ENCODE data around the gene ATP5F1E. TPM values are rescaled to one million over a fixed set of nuclear protein-coding genes. Genes with fewer than 3 reads are reported as not detected.

The ATP5F1E gene
- total and polyA plus RNA-seq, 2 donors (not counting 3 experiments of a cell fraction or from before 2014, with no cell fraction given), result 29.0 to 107 TPM

DNA sequence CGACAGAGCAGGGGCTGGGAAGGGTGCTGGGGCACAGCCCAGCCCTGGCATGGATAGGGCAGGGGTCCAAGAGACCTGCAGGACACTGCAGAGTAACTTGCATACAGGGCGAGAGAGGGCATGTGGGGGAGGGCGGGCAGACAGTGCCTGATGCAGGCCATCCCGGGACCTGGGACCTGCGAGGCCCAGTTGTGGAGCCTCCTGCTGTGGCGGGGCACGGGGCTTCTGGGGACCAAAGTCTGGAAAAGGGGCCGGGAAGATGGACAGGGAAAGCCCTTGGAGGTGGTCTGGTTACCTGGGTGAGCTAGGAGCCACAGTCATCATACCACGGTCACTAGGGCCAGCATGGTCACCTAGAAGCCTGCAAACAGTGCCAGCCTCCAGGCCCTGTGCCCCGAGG is 13.3 kb downstream of the ATP5F1E start:
- no peak for TF ChIP-seq EZH2 (IDR thresholded peaks at IDR 0.05; ENCODE audit: borderline replicate concordance, low read depth, low read length, severe bottlenecking)
- TF ChIP-seq POLR2AphosphoS5 (IDR thresholded peaks at IDR 0.05; ENCODE audit: insufficient read depth, low read depth, low read length), result no peak
- no peak for TF ChIP-seq MYC (IDR thresholded peaks at IDR 0.05; ENCODE audit: low read depth, low read length)
- TF ChIP-seq FOS (IDR thresholded peaks at IDR 0.05; ENCODE audit: borderline replicate concordance, insufficient read depth, low read length), result no peak
- TF ChIP-seq JUN (IDR thresholded peaks at IDR 0.05; ENCODE audit: borderline replicate concordance, insufficient read depth, insufficient read length, low read depth), result no peak
- TF ChIP-seq GATA2 (IDR thresholded peaks at IDR 0.05; ENCODE audit: insufficient read depth, insufficient read length, low read depth, low read length), result no peak
- no peak for TF ChIP-seq POLR2A (IDR thresholded peaks at IDR 0.05; ENCODE audit: low read depth, low read length)
- TF ChIP-seq, protein P1, sequence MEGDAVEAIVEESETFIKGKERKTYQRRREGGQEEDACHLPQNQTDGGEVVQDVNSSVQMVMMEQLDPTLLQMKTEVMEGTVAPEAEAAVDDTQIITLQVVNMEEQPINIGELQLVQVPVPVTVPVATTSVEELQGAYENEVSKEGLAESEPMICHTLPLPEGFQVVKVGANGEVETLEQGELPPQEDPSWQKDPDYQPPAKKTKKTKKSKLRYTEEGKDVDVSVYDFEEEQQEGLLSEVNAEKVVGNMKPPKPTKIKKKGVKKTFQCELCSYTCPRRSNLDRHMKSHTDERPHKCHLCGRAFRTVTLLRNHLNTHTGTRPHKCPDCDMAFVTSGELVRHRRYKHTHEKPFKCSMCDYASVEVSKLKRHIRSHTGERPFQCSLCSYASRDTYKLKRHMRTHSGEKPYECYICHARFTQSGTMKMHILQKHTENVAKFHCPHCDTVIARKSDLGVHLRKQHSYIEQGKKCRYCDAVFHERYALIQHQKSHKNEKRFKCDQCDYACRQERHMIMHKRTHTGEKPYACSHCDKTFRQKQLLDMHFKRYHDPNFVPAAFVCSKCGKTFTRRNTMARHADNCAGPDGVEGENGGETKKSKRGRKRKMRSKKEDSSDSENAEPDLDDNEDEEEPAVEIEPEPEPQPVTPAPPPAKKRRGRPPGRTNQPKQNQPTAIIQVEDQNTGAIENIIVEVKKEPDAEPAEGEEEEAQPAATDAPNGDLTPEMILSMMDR (IDR thresholded peaks at IDR 0.05; ENCODE audit: extremely low read depth in 1 of 2, insufficient read depth in 1 of 2, low read depth in 1 of 2, low read length in 2 of 2), result no peak
- TF ChIP-seq, protein P2, sequence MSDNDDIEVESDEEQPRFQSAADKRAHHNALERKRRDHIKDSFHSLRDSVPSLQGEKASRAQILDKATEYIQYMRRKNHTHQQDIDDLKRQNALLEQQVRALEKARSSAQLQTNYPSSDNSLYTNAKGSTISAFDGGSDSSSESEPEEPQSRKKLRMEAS (IDR thresholded peaks at IDR 0.05; ENCODE audit: insufficient read depth, insufficient read length), result no peak
- Histone ChIP-seq H3K4me3 (replicated peaks in 1 of 3; ENCODE audit: insufficient read depth in 1 of 3, low read depth in 1 of 3, low read length in 3 of 3) (no peak overlapping the region), H3K27me3 (ENCODE audit: control insufficient read depth in 2 of 2, insufficient read depth in 2 of 2, low read length in 2 of 2) (no peaks in the 10 kb centered on the region), H3K36me3 (ENCODE audit: control insufficient read depth in 2 of 2, extremely low read depth in 1 of 2, insufficient read depth in 2 of 2, low read length in 2 of 2) (peaks cover 4 to 7% of the 10 kb centered on the region in 2 experiments), H3K9me3 (replicated peaks; ENCODE audit: control insufficient read depth, insufficient read depth, low read length) (no peaks in the 10 kb centered on the region), H3K4me2 (ENCODE audit: insufficient read depth, low read length) (no peak overlapping the region), H4K20me1 (replicated peaks; ENCODE audit: control insufficient read depth, extremely low read depth, insufficient read depth, low read length) (no peaks in the 10 kb centered on the region), H2AFZ (ENCODE audit: low read depth, low read length) (no peak overlapping the region), H3K9me1 (replicated peaks; ENCODE audit: control insufficient read depth, extremely low read depth, insufficient read depth, low read length) (no peaks in the 10 kb centered on the region), H3K9ac (replicated peaks; ENCODE audit: extremely low read depth, insufficient read depth, low read length) (no peak overlapping the region), H3K27ac (ENCODE audit: insufficient read depth, low read depth, low read length) (no peak overlapping the region), H3K79me2 (ENCODE audit: control insufficient read depth, insufficient read depth, low read length) (peaks cover under 1% of the 10 kb centered on the region), H3K4me1 (ENCODE audit: control insufficient read depth, extremely low read depth, insufficient read depth, low read length) (peaks cover 7% of the 10 kb centered on the region)
- CTCF ChIA-PET, result interaction anchor here (0.9 to 1.2 kb wide), 2 partner anchors 10 to 103 kb away, joined by 3 to 5 read pairs; no protein-coding TSS in a partner anchor
- POLR2A ChIA-PET, result no interaction called here
- no TSS peak for BruUV-seq (replicated peaks)
- FAIRE-seq, result no peak
- dilution Hi-C loops (cut with MboI; ENCODE audit: extremely low pct_ligation_motif_present, low sequenced_read_pairs) (no loop called here), intact Hi-C loops (cut with micrococcal nuclease) (loop anchor here (1.0 to 10.0 kb wide), 3 partner anchors 42 to 926 kb away; partner anchors contain the start of genes FAM217B, PPP1R3D and STX16)
- DNase-seq (ENCODE audit: low read depth, low spot score), result no peak

All from endothelial cell of umbilical vein (primary cell).